ES-I3 (cell line): ENCODE measurements around the gene BMAL1.
"Not testable (repeated sequence)": the region's sequence is repeated elsewhere in the genome, so short reads cannot be mapped to it uniquely, and the experiment has no call there.

Experiments used
- H3K36me3 ChIP-seq: 2 replicates; pipeline ENCODE4 v1.6.1; 2013; ENCODE audit warnings: mild to moderate bottlenecking, low read length, control low read depth, moderate library complexity; ENCODE audit not compliant: insufficient read depth
- H3K4me1 ChIP-seq: 2 replicates; pipeline ENCODE4 v1.6.1; 2013; ENCODE audit warnings: mild to moderate bottlenecking, control low read depth, low read length; ENCODE audit not compliant: insufficient read depth
- H3K9ac ChIP-seq: 2 replicates; pipeline ENCODE4 v1.6.1; 2013; ENCODE audit warnings: low read depth, mild to moderate bottlenecking, low read length, moderate library complexity
- H3K9me3 ChIP-seq: 2 replicates; pipeline ENCODE4 v1.6.1; 2013; ENCODE audit warnings: mild to moderate bottlenecking, low read length, moderate library complexity; ENCODE audit not compliant: control insufficient read depth, insufficient read depth

The BMAL1 gene

GRCh38 chr11:13252438-13252837 is 25.2 kb upstream of the BMAL1 start:
- H3K4me1 ChIP-seq, result no peaks in the 10 kb centered on the region
- no peaks in the 10 kb centered on the region for H3K9me3 ChIP-seq
- H3K36me3 ChIP-seq, result no peaks in the 10 kb centered on the region
- H3K9ac ChIP-seq, result no peak overlapping the region

GRCh38 chr11:13256216-13256615 is 21.4 kb upstream of the BMAL1 start:
- Histone ChIP-seq H3K36me3 (no peaks in the 10 kb centered on the region), H3K9ac (no peak overlapping the region), H3K9me3 (no peaks in the 10 kb centered on the region), H3K4me1 (peaks cover 12% of the 10 kb centered on the region)

DNA sequence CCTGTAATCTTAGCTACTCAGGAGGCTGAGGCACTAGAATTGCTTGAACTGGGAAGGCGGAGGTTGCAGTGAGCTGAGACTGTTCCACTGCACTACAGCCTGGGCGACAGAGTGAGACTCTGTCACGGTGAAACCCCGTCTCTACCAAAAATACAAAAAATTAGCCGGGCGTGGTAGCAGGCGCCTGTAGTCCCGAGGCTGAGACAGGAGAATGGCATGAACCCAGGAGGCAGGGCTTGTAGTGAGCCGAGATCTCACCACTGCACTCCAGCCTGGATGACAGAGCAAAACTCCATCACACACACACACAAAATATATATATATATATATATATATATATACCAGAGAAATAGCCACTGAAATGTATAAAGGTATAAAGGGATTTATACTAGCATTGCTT is 19.5 kb upstream of the BMAL1 start:
- H3K9me3 ChIP-seq, H3K9ac ChIP-seq, H3K36me3 ChIP-seq: not testable (repeated sequence)
- H3K4me1 ChIP-seq, result peaks cover 24% of the 10 kb centered on the region

DNA sequence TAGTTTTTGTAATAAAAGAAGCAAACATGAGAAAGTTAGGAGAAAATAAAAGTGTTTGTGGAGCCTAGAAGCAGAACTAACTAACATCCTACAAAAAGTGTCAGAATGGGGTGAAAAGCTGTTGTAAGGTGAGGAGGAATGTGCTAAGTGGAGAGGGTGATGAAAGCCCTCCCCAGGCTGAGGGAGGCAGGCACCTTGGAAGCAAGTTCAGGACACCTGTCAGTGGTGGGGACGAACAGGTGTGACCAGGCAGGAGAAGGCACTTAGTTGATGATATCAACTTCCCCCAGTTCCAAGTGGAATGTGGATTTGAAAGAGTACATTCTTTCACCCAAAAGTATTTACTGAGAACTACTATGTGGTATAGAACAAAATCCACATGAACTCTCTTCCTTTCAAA is 18.7 kb upstream of the BMAL1 start:
- Histone ChIP-seq H3K9me3 (no peaks in the 10 kb centered on the region), H3K4me1 (peaks cover 24% of the 10 kb centered on the region), H3K9ac (no peak overlapping the region), H3K36me3 (no peaks in the 10 kb centered on the region)

- no peaks in the 10 kb centered on the region for H3K9me3 ChIP-seq
- H3K9ac ChIP-seq, result no peak overlapping the region
- H3K4me1 ChIP-seq, result peaks cover 24% of the 10 kb centered on the region
- H3K36me3 ChIP-seq, result no peaks in the 10 kb centered on the region
These were observed 18.2 kb upstream of the BMAL1 start for GRCh38 chr11:13259374-13259773.

- Histone ChIP-seq H3K4me1 (peaks cover 26% of the 10 kb centered on the region), H3K9me3 (no peaks in the 10 kb centered on the region), H3K36me3 (no peaks in the 10 kb centered on the region), H3K9ac (no peak overlapping the region)
These were observed 17.2 kb upstream of the BMAL1 start for GRCh38 chr11:13260201-13260962.

DNA sequence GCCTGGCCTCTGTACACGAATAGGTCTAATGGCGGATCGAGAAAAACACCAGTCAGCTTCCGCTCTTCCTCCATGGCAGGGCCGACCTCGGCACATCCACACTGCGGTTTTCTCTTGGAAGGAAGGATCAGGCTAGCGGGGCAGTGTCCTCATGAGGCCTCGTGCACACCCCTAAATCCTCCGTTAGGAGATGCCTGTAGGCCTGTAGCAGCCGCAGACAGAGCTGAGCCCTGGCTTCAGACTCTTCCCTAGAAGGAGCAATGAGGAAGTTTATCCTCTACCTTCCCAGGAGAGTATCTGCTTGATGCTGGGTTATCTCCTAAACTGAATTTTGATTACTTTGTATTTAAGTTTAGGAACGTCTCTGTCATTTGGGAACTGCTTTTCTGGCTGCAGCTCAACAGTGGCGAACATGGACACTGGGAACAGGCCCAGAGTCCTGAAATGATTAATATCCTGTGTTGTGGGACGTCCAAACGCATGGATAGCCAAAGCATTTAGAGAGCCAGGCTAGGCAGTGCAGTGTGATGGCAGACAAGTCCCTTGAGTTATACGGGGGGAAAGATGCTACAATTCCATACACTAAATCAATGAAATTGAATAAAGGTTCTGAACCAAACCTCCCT is 16.5 kb upstream of the BMAL1 start:
- no peak overlapping the region for H3K9ac ChIP-seq
- no peaks in the 10 kb centered on the region for H3K36me3 ChIP-seq
- H3K4me1 ChIP-seq, result peaks cover 26% of the 10 kb centered on the region
- H3K9me3 ChIP-seq, result no peaks in the 10 kb centered on the region

DNA sequence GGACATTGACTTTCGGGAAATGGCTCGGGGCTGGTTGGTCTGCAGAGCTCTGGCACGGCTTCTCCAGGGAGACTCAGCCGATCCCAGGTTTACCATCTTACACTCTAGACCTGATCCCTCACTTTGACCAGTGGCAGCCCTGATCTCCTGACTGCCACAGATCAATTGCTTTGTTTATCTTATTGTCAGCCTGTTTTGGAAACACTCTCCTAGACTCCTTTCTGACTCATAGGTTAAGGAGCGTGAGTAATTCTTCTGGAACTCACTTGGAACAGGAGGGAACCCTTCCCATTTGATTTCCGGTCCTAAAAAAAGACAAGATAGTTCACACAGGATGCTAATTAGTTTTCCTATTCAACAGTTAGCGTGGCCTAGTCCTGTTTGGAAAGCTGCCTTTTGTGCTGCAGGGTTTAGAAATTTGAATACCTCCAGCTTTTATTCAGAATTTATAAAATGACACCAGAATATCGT is 16.0 kb upstream of the BMAL1 start:
- Histone ChIP-seq H3K9me3 (no peaks in the 10 kb centered on the region), H3K9ac (no peak overlapping the region), H3K4me1 (peaks cover 26% of the 10 kb centered on the region), H3K36me3 (no peaks in the 10 kb centered on the region)

GRCh38 chr11:13262096-13262495 is 15.5 kb upstream of the BMAL1 start:
- Histone ChIP-seq H3K9me3 (no peaks in the 10 kb centered on the region), H3K4me1 (peaks cover 26% of the 10 kb centered on the region), H3K36me3 (no peaks in the 10 kb centered on the region), H3K9ac (no peak overlapping the region)

- Histone ChIP-seq H3K9me3 (no peaks in the 10 kb centered on the region), H3K9ac (no peak overlapping the region), H3K36me3 (no peaks in the 10 kb centered on the region), H3K4me1 (0 out of 2 replicates have a peak, but pooled peaks cover 2% of the 10 kb centered on the region)
These were observed 8.8 kb upstream of the BMAL1 start for GRCh38 chr11:13268791-13269190.

DNA sequence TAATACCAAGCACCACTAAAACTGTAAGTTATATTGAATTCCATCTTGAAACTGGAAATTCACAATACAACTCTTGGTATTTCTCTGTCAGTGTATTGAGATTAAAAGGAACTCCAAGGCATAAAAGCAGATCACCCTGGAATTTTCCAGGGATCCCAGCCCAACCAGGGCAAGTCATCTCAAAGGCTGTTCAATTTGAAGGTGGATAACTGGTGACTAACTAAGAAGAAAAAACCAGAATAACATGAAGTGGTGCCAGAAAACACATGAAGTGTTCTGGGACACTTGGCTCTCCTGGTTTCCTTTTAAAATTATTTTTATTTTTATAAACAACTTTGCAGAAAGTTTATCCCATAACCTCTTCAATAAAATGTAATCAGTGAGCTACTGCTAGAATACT is 7.8 kb upstream of the BMAL1 start:
- no peaks in the 10 kb centered on the region for H3K36me3 ChIP-seq
- H3K9me3 ChIP-seq, result no peaks in the 10 kb centered on the region
- H3K9ac ChIP-seq, result no peak overlapping the region

GRCh38 chr11:13271060-13271693 is 6.4 kb upstream of the BMAL1 start:
- Histone ChIP-seq H3K9me3 (no peaks in the 10 kb centered on the region), H3K36me3 (no peaks in the 10 kb centered on the region), H3K4me1 (no peaks in the 10 kb centered on the region; the same call in 1 of the 2 replicates), H3K9ac (no peak overlapping the region)

More for the DNA sequence above, 7.8 kb upstream of the BMAL1 start:
- no peaks in the 10 kb centered on the region for H3K4me1 ChIP-seq

- Histone ChIP-seq H3K4me1 (peaks cover 5% of the 10 kb centered on the region; the same call in 1 of the 2 replicates), H3K36me3 (no peaks in the 10 kb centered on the region), H3K9ac (peak overlapping the region; percentile 81), H3K9me3 (no peaks in the 10 kb centered on the region)
These were observed 1.1 kb upstream of the BMAL1 start for GRCh38 chr11:13276454-13276831.

DNA sequence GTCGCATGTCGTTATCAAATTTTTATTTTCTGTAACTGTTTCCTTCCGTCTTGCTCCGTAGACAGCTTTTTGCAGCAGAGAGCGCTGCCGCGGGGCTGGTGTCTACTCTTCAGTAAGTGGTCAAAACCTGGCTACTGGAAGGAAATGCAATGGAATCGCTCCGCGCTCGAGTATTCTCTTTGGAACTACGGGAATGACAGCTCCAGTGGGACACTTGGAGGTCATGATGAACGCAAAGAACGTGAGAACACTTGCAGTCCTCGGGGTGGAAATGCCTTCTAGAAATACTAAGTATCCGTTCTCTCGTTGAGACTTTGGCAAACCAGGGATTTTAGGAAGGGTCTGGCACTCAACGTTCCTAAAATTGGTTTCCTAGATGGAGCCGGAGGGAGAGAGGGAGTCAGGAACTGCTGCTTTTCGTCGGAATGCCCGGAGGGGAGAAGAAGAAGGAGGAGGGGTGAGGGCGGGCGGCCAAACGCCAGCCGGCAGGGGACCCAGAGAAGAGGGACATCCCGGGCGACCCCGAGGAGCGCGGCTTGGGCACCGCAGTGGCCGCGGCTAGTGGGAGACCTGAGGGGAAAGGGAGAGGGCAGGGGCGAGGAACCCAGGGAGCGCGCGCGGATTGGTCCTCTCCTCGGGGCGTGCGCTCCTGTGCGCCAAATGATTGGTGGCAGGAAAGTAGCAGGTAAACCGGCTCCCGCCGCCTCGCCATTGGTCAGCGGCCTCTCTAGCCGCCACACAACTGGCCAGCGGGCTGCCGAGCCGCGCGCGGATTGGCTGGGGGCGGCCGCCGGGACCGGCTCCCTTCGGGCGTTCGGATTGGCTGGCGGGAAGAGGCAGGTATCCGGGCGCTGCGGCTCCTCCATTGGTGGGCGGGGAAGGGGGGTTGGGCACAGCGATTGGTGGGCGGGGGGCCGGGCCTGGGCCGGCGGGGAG is 490 bp upstream of the BMAL1 start:
- Histone ChIP-seq H3K36me3 (no peaks in the 10 kb centered on the region), H3K9ac (peak overlapping the region; percentile 81), H3K9me3 (no peaks in the 10 kb centered on the region), H3K4me1 (peaks cover 9% of the 10 kb centered on the region)
